ENCODE results near the gene KRTAP26-1.

Gene KRTAP26-1, protein sequence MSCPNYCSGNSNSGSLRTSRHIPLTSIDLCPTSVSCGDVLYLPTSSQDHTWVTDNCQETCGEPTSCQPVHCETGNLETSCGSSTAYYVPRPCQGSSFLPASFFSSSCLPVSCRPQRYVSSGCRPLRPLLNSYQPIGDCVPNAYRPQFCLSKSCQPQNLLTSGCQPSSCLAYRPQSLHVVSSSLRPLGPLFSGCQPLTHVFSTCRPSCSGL

DNA sequence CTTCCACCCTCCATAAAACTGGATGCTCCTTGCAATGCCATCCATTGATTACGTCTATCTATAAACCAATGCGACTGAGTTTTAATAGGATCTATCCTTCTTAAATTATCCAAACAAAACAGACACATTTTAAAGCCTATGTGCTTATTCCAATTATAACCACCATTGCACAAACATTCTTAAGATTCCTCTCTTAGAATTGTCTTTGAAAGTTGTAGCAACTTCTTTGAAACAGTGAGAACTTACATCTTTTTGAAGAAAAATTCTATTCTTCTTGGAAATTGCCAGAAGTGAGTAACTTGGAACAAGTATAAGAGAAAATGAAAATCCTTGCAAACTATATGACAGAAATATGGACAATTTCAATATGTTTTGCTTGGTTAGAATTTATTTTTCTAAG, at the start of gene KRTAP26-1:
TSS of gene KRTAP26-1 (minus strand) at position 101 of the 400 bp plus-strand sequence. CDS start 280 bp downstream, outside the sequence.
- DNase-seq: no peak

DNA sequence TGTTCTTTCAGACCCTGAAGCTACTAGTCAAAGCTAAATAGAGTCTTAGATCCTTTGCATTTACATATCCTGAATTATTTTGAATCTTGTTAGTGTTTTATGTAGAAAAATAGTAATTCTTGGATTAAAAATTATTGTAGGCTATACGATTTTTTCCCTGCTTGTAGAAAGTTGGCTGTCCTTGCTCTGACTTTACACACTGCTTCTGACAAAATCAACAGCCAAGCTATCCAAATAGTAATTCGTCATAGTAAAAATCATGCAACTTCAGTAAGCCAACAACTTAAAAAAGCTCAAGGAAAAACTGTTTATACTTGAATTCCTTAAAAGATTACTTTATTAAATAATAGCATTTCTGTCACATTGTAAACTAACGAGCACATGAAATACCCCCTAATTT, 35.8 kb upstream of the KRTAP26-1 start:
- no peak for DNase-seq

DNA sequence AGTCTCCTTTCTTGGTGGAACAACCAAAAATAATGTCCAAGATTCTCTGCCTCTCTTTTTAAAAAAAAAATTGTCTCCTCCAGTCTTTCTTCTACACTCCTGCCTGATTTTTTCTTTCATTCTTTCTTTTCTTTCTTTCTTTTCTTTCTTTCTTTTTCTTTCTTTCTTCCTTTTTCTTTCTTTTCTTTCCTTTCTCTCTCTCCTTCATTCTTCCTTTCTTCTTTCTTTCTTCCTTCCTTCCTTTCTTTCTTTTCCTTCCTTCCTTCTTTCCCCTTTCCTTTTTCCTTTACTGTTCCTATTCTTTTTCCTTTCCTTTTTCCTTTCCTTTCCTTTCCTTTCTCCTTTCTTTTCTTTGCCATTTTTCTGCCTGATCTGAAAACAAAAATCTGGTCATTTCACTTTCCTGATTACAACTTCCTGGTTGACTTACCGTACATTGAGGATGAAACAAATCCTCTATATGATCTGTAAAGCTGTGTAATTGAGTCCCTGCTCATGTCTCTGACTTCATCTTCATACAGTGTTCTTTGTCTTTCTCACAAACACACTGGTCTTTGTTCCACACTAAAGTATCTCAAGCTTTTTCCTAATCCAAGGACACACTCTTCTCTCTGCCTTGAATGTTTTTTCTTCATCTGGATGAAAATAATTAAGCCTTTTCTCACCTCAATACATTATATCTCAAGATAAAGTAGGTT, 34.3 kb upstream of the KRTAP26-1 start:
- DNase-seq: no peak

DNA sequence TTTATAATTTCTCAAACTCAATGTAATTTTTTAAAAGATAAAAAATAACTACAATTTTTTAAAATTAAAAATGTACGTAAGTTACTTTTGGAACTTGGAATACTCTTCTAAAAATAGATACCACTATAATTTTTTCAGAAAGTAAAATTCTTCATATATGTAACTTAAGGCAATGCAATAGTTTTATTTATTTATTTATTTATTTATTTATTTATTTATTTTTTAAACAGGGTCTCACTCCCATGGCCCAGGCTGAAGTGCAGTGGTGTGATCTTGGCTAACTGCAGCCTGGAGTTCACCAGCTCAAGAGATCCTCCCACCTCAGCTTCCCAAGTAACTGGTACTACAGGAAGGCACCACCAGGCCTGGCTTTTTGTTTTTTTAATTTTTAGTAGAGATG, 31.4 kb upstream of the KRTAP26-1 start:
- no peak for DNase-seq

DNA sequence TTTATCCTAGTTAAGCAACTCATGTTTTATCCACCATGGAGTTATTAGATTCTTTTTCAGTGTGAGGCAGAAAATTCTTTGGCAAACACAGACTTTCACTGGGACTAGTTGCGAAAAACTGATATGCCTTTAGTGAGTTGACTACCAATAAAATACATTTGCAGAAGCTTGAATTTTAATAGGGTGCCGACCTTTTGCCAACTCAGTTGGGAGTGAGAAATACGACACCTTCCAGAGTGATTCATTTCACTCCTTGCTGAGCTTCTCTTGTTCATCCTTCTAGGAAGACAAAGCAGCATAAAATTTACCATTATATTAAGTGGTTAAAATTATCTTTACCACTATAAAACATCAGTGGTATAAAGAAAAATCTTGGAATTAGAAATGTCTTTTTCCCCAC, 29.5 kb upstream of the KRTAP26-1 start:
- no peak for DNase-seq

DNA sequence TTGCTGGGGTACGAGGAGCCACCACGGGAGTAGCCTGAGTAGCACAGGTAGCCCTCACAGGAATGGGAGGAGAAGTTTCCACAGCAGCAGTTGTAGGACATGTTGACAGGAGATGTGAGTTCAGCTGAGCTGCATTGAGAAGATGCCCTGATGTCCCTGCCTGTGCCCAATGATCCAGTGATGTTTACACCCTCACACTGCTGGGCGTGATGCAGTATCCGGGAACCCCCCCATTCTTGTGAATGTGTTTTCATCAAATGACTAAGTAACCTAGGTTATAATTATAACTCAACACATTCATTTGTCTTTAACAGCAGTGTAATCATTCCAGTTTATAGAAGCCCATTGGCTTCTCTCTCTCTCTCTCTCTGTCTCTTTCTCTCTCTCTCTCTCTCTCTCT, 28.4 kb upstream of the KRTAP26-1 start, which contains the start of gene KRTAP23-1:
TSS of gene KRTAP23-1 (minus strand) at position 101 of the 400 bp plus-strand sequence. CDS start at position 101, 0 bp downstream.
- no peak for DNase-seq

DNA sequence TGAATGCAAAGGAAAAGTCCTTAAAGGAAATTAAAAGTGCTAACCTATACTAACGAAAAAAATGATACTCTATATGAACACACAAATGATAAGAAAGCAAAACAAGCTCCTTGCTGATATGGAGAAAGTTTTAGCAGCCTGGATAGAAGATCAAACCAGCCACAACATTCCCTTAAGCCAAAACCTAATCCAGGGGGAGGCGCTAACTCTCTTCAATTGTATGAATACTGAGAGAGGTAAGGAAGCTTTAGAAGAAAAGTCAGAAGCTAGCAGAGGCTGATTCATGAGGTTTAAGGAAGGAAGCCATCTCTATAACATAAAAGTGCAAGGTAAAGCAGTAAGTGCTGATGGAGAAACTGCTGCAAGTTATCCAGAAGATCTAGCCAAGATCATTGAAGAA, 24.9 kb upstream of the KRTAP26-1 start:
- no peak for DNase-seq

DNA sequence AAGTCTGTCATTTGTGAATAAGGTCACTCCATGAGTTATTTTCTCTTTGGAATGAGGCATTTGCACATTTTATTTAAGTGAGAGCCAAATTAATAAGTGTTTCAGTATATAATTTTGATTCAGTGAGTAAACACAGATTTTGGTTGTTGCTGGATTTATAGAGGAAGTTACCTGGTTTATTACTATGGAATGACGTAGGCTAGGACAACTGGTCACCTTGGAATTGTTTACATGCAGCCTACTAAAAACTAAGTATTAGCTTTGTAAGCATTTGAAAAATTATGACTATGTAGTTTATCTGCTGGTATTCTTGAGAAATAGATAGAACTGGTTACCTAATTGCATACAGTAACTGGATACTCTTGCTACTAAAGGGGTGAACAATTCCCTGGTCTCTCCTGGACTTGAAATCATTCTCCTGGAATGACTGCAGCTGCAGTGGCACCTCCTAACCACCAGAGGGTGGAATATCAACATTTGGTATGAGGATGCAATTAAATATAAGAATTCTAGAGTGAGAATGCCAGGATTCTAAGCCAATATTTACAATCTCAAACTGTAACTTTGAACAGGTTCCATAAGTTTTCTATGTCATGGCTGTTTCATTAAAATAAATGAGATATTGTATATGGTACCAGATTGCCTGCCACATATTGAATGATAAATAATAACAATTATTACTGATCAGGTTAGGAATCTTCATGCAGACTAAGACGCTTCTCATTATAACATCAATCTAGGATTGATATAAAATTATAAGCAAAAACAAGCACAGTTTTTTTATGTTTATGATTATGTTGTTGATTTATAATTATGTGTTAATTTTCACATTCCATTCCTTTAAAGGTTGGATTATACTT, 20.8 kb upstream of the KRTAP26-1 start:
- DNase-seq: peak in 1 of 2 donors; percentile 14

DNA sequence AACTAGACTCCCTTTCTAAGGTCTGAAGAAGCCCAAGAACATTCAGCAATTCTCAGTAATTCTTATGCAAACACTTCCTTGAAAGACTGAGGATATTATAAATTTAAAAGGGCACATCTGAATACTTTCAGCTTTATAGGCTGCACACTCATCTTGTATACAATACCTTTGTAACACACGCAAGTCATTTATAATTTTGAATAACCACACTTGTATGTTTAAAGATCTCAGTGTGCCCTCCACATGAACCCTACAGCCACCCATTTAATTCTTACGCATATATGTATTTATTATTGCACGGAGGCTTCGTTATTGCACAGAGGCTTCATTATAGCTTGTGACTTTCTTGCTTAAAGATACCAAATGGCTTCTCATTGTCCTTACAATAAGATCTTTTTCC, 18.6 kb upstream of the KRTAP26-1 start:
- no peak for DNase-seq

DNA sequence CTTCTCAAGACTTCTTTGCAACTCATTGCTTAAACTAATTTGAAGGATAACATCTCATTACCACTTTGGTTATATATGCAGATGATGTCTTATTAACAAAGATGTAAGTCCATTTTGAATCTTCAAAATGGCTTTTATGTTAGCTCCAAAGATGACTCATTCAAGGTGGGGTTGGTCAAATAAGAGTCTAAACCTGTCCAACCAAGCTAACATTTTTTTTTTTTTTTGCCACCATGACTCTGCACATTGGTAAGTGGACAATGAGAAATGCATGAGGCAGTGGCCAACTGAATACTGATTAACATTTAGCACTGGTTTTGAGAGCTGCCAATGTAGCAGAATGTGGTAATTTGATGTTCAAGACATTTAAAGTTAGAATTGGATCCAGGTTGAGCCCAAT, 17.7 kb upstream of the KRTAP26-1 start:
- DNase-seq: no peak

DNA sequence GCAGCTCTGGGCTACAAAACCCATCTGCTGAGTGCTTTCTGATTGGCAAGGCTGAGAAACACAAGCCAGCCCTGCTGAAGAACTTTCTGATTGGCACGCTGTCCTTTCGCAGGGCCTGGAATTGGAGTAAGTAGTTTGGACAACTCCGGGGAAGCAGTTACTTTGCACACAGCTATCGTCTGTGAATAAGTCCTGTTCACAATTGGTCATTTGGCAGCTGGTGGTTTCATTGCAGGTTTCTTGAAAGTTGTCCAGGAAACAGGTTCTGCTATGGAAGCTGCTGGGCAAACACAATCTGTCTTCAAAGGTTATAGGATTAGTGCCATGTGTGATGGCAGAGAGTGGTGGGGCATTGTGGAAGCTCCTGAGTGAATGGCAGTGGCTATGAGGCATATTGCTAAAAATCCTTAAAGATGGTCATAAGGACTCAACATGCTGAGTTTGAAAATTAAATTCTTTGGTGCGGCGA, 17.2 kb upstream of the KRTAP26-1 start, which contains the start of gene KRTAP27-1:
TSS of gene KRTAP27-1 (minus strand) at position 419 of the 469 bp plus-strand sequence. CDS start at position 393, 26 bp downstream.
- no peak for DNase-seq

DNA sequence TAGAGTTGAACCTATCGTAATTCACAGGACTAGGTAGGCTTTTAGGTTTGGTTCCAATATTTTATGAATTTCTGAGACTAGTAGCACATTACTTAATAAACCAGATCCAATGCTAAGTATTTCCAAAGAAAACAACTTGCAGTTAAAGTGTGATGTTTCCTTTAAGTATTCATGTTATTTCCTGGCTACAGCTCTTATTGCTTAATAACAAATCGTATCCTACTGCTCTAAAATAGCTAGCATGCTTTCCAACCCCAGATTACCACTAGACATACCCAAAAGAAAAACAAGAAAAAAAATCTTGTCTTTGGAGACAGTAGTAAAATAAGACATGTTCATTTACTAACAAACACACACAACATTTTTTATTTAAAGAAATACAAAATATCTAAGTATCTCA, 16.5 kb upstream of the KRTAP26-1 start:
- no peak for DNase-seq

DNA sequence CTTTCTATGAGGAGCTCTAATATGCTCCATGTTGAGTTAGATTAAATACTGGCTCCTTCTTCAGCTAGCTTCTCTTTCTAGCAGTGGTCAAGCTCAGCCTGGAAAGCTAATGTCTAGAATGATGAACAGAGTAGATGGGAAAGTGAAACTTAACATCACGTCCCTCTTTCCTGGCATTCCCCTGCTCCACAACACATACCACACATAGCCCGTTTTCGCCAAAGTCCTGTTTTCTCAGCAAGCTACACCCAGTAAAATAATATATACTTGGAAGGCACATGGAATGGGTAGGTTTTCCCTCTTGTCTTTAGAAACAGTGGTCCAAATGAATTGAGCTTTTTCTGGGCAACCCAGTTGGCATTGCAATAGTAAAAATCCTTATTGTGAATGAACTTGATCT, 13.6 kb upstream of the KRTAP26-1 start:
- DNase-seq: no peak

DNA sequence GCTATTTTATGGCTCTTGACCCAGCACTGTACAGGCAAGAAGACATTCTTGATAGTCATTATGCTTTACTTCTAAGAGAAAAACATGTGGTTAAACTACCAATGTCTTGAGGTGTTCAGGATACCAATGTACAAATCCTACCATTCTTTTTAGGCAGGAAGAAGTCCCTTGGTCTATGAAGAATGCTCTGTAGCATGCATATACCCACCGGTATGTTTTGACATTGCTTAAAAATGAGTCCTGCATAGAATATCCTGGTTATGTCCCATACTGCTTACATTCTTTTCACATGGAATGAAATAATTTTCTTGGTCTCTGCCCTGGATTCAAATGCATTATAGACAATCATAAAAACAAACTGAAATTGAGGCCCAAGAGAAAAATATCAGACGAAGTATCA, 12.6 kb upstream of the KRTAP26-1 start:
- no peak for DNase-seq

DNA sequence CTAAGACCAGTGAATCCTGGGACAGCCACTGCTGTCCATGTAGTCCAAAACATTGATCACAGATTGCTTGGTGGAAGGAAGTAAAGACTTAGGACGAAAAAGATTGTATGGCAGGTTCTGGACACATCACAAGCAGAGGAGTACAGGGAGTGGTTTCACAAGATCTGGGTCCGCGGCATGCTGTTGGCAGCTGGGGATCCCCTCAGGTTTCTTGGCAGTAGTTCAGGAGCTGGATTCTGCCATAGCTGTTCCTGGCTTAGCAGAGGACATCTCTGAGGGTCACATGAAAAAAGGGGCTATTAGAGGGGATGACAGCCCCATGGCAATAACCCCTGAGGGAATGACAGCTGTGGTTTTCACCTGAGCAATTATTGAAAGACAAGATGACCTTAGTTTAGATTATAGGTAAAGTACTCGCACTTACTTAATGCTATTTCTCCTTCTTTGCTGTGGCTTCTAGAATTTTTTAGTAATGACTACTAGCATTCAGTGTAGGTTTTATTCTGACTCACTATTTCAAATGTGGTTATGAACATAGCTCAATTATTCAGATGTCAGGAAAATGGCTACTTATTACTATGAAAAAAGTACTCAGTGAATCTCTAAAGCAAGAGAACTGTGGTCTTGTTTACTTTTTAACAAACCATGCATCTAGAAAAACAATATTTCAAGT, 9.2 kb upstream of the KRTAP26-1 start:
- DNase-seq: no peak

DNA sequence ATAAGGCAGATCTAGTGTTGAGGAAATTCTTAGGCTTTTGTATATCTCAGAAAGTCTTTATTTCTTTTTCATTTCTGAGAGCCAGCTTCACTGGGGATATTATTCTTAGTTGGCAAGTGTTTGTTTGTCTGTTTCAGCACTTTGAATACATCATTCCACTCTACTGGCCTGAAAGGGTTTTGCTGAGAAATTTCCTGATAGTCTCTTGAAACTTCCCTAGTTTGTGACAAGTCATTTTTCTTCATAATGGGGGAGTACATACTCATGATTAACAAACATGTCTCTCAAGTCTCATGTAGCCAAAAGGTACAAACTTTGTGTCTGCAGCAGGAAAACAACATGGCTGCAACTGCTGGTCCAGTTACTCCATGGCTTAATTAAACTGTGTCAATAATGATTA, 6.3 kb upstream of the KRTAP26-1 start:
- no peak for DNase-seq

DNA sequence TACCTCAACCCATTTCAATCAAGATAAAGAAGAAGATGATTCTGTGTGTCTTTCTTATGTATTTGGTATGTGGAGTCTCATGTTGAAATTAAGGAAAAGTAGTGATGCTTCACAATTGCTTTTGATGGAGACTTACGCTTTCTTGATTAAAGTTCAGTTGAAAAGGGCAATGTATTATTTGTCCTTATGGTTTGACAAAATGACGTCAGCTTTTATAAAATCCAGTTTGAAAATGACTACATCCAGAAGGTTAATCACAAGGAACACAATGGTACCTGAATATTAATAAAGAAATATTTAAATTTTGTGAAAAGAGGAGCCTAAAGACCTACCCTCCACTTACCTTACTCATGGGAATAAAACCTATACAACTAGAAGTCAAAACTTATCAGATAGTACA, 4.4 kb downstream of the KRTAP26-1 start:
- no peak for DNase-seq

DNA sequence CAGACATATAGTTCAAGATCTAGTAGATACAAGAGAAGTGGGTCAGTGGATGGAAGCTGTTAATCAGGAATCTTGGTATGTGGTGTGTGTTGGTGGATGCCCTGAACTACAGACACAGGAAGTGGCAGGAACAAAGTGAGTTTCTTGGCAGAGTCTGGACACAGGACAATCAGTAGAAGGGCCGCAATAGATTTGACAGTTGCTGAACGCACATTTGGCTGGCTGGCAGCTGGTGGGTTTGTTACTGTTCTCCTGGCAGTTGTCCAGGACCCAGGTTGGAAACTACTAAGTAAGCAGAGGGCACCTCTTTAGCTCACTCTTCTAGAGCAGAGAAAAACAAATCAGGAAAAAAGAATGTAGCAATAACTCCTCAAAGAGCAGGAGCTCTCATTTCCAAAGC, 13.2 kb downstream of the KRTAP26-1 start:
- DNase-seq: no peak

DNA sequence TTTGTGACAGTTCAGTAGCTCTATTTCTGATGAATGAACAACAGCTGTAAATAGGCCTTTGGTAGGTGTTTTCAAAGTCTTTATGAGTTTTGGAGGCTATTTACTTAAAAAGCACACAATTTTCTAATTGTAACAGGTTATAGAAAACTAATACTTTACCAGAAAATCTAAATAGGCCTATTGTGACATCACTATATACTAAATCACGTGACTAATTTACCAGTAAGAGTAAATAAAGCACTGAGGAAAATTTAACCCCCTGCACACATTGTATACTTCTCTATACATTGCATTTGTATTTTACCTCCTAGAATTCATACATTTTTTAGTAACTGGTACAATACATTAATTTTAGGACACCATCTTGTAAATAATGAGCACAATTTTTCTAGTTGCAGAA, 15.0 kb downstream of the KRTAP26-1 start:
- no peak for DNase-seq

DNA sequence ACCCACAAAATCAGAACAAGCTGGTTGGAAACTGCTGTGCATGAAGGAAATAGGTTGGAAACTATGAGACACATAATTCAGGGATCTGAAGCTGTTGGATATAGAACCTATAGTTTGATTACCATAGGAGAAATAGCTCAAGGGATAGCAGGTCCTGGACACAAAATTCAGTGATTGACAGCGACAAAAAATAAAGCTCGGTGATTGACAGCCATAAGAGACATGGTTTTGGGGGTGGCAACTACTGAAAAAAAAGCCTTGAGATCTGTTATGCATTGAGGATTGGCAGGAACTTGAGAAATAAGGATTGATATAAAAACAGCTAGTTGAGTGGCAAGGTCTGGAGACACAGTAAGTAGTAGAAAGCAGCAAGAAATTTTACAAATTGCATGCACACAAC, 30.9 kb downstream of the KRTAP26-1 start, which contains the start of gene KRTAP25-1:
TSS of gene KRTAP25-1 (minus strand) at position 300 of the 400 bp plus-strand sequence. CDS start at position 276, 24 bp downstream.
- DNase-seq: no peak

DNA sequence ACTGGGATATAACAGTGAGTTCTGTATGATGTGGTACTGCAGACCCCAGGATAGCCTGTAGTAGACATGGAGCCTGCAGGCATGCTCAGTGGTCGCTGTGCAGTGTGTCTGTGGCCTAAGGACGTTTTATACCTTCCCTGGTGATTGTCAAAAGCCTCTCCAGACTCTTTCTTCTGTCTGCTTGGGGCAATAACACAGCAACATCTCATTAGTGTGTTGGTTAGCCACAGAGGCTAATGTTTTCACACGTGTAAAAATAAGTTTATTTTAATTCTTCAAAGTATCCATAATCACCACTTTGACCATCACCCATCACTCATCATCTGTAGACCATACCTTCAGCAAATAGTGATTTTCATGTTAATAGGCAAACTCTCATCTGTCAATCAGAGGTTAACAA, 37.3 kb downstream of the KRTAP26-1 start, which contains the start of gene KRTAP24-1:
TSS of gene KRTAP24-1 (minus strand) at position 101 of the 400 bp plus-strand sequence. CDS start at position 83, 18 bp downstream.
- DNase-seq: no peak

DNA sequence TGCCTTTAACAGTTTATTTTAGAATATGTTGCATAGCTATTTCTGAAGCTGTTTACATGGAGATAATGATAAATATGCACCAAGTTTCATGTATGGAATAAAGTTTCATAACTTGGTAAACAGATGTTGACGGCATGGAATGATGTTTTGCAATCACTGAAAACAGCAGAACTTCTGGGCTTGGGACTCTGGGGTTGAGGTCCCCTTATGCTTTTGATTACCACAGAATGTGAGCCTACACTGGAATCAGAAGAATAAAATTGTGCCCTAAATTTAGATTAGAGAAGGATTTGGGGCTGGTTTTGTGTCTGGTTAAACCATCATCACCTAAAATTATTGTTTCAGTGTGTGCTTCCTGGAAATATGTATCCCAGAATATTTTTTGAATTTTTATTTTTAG, 48.5 kb downstream of the KRTAP26-1 start:
- no peak for DNase-seq

DNA sequence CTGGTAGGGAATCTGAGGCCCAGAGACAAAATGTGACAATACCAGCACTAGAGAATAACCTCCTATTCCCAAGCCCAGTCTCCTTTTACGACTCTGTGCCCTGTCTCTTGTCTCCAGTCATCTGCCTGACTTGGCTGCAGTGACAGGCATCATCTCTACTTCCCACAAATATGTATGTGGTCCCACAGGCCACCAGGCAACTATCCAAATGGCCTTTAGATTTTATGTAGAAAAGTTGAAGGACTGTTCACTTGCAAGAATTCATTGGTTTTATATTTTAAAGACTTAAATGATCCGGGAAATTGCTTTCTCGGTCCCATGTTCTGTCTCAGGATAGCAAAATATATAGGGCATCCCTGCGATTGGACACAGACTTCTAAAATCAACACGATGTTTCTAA, 49.0 kb downstream of the KRTAP26-1 start:
- DNase-seq: no peak

Measured in activated CD4-positive, alpha-beta T cell treated with anti-CD3 and anti-CD28 coated beads for 4 hours (primary cell).